ENCODE results near the gene SYNE1.

GRCh38 chr6:152432758-152433157 is 204.4 kb downstream of the SYNE1 start:
- TF ChIP-seq, protein P1, sequence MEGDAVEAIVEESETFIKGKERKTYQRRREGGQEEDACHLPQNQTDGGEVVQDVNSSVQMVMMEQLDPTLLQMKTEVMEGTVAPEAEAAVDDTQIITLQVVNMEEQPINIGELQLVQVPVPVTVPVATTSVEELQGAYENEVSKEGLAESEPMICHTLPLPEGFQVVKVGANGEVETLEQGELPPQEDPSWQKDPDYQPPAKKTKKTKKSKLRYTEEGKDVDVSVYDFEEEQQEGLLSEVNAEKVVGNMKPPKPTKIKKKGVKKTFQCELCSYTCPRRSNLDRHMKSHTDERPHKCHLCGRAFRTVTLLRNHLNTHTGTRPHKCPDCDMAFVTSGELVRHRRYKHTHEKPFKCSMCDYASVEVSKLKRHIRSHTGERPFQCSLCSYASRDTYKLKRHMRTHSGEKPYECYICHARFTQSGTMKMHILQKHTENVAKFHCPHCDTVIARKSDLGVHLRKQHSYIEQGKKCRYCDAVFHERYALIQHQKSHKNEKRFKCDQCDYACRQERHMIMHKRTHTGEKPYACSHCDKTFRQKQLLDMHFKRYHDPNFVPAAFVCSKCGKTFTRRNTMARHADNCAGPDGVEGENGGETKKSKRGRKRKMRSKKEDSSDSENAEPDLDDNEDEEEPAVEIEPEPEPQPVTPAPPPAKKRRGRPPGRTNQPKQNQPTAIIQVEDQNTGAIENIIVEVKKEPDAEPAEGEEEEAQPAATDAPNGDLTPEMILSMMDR (IDR thresholded peaks at IDR 0.05): no peak
- TF ChIP-seq POLR2A (IDR thresholded peaks at IDR 0.05): no peak
